BJ (cell line): Measurements from ENCODE around the gene FBH1. TPM values are rescaled to one million over a fixed set of nuclear protein-coding genes. Genes with fewer than 3 reads are reported as not detected.

ENCODE experiments used
- CTCF ChIA-PET: fragments of 350-600 bp; formaldehyde crosslinking; extraction: SDS; loops from one replicate; lab custom pipeline; 2021; ENCODE audit warnings: antibody characterized with exemption, inconsistent platforms; lab: Yijun Ruan, JAX
- POLR2A ChIA-PET: fragments of 300-600 bp; sonication (Branson Sonifier 250); formaldehyde crosslinking; extraction: SDS; loops from one replicate; lab custom pipeline; 2021; ENCODE audit warnings: antibody characterized with exemption; lab: Charles Lee
- DNase-seq: peaks from one replicate; pipeline ENCODE4 v3.0.0-alpha.2; 2011; ENCODE audit warnings: low read depth
- H3K27me3 ChIP-seq: 2 replicates; pipeline ENCODE4 v1.6.0; 2011; ENCODE audit warnings: low read length; ENCODE audit not compliant: control insufficient read depth, insufficient read depth
- H3K36me3 ChIP-seq: 2 replicates; pipeline ENCODE4 v1.5.1; 2011; ENCODE audit warnings: low read length; ENCODE audit not compliant: control insufficient read depth, insufficient read depth
- H3K4me3 ChIP-seq: 2 replicates; pipeline ENCODE4 v1.5.1; 2011; ENCODE audit warnings: low read depth, mild to moderate bottlenecking, control low read depth, low read length
- CTCF ChIP-seq: IDR thresholded peaks from 2 replicates; pipeline ENCODE4 v1.5.1; 2011; ENCODE audit warnings: low read depth, mild to moderate bottlenecking, control low read depth, inconsistent platforms, low read length, moderate library complexity; ENCODE audit not compliant: insufficient read depth
- polyA plus RNA-seq: library from polyadenylated mRNA; depleted of rRNA; stranded (reverse); fragments of >200 nt; gene quantifications from 2 replicates; pipeline ENCODE4 v1.2.3, GENCODE V29; 2011

FBH1 gene
- polyA plus RNA-seq, 1 experiment = 82.5 TPM

- Histone ChIP-seq H3K36me3 (peaks cover 38% of the 10 kb centered on the region), H3K27me3 (no peaks in the 10 kb centered on the region), H3K4me3 (no peak overlapping the region)
- ChIA-PET CTCF (no interaction called here), POLR2A (no interaction called here)
- no peak for DNase-seq
- no peak for TF ChIP-seq CTCF
These were observed 20.5 kb downstream of the FBH1 start for GRCh38 chr10:5910323-5911100.

DNA sequence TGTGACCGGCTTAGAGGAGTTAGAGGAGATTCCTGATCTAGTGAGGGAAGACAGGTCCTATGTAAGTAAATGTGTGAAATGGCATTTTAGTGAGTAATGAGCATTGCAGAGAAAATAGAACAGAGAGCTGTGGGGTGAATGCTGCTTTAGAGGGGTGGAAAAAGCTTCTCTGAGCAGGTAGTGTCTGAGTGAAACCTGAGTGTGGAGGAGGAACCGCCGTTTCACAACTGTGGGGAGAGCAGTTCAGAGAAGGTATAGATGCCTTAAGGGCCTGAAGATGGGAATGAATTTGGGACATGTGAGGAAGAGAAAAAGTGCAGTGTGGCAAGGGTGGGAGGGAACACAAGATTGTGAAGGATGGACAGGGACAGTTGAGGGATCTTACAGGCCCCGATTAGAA is 21.6 kb downstream of the FBH1 start:
- no peak for TF ChIP-seq CTCF
- no peak for DNase-seq
- ChIA-PET POLR2A (no interaction called here), CTCF (no interaction called here)
- peaks cover 37% of the 10 kb centered on the region for H3K36me3 ChIP-seq
- no peaks in the 10 kb centered on the region for H3K27me3 ChIP-seq
- no peak overlapping the region for H3K4me3 ChIP-seq

DNA sequence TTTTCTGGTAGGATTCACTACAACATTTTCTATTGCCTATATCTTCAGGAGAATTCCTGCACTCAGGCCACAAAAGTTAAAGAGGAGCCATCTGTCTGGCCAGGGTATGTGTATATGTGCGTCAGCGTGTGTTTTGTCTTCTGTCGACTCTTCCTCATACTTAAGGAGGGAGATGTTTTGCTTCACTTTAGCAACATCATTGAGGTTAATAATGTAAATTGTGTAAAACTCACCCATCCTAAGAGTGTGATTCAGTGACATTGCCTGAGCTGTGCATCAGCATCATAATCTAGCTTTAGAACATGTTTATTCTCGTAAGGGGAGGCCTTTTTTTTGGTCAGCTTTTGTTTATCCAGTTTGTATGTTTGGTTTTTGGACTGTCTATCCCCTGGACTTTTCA is 23.7 kb downstream of the FBH1 start:
- POLR2A ChIA-PET = no interaction called here
- Histone ChIP-seq H3K4me3 (no peak overlapping the region), H3K36me3 (peaks cover 45% of the 10 kb centered on the region), H3K27me3 (no peaks in the 10 kb centered on the region)
- DNase-seq = no peak
- CTCF ChIA-PET = no interaction called here
- TF ChIP-seq CTCF = no peak

DNA sequence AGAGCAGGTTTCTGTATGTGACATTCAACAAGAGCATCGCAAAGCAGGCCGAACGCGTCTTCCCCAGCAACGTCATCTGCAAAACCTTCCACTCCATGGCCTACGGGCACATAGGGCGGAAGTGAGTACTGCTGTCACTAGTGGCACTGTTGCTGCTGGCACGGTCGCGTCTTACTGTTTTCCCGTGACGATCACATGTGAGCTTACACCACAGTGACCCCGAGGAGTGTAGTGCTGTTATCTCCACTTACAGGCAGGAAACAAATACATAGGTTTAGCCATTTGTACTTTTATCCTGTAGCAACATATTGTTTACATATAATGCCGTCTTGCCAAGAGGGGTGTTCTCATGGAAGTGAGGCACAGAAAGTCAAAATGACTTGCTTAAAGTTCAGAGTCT is 25.4 kb downstream of the FBH1 start:
- POLR2A ChIA-PET = no interaction called here
- no peak for TF ChIP-seq CTCF
- CTCF ChIA-PET = no interaction called here
- DNase-seq = no peak
- Histone ChIP-seq H3K36me3 (peaks cover 44% of the 10 kb centered on the region), H3K4me3 (no peak overlapping the region), H3K27me3 (no peaks in the 10 kb centered on the region)

- ChIA-PET CTCF (no interaction called here), POLR2A (no interaction called here)
- DNase-seq = no peak
- Histone ChIP-seq H3K4me3 (no peak overlapping the region), H3K27me3 (no peaks in the 10 kb centered on the region), H3K36me3 (peaks cover 39% of the 10 kb centered on the region)
- TF ChIP-seq CTCF = no peak
These were observed 27.3 kb downstream of the FBH1 start for GRCh38 chr10:5917305-5917704.
